Caco-2 (cell line): ENCODE data around the gene RTL1. TPM values are rescaled to one million over a fixed set of nuclear protein-coding genes. Genes with fewer than 3 reads are reported as not detected.

Source experiments
- BruUV-seq: library from RNA; stranded (reverse); fragments of 400-500 nt; replicated peaks from 2 replicates; lab custom pipeline; 2021; lab: Mats Ljungman, UMichigan
- CTCF ChIA-PET: fragments of 300-600 bp; sonication (Branson Sonifier 250); formaldehyde crosslinking; loops from one replicate; lab custom pipeline; 2022; ENCODE audit warnings: antibody characterized with exemption; lab: Charles Lee
- POLR2A ChIA-PET: fragments of 300-600 bp; sonication (Branson Sonifier 250); formaldehyde crosslinking; loops from one replicate; lab custom pipeline; 2022; ENCODE audit warnings: antibody characterized with exemption; lab: Charles Lee
- DNase-seq, 2 experiments: peaks; one replicate each; pipeline versions ENCODE4 v3.0.0 to v3.0.0-alpha.2; 2020 to 2022
- H3K27me3 ChIP-seq: replicated peaks from 2 replicates; pipeline ENCODE4 v1.6.0; 2011; ENCODE audit warnings: low read length; ENCODE audit not compliant: control insufficient read depth, insufficient read depth
- H3K36me3 ChIP-seq: 2 replicates; pipeline ENCODE4 v1.5.1; 2011; ENCODE audit warnings: low read length; ENCODE audit not compliant: control insufficient read depth, insufficient read depth
- H3K4me1 ChIP-seq: fragments of 250-450 bp; sonication (Bioruptor Pico); 2 replicates; pipeline ENCODE4 v1.5.1; 2020; ENCODE audit warnings: mild to moderate bottlenecking
- H3K4me3 ChIP-seq: 2 replicates; pipeline ENCODE4 v1.5.1; 2011; ENCODE audit warnings: low read depth, mild to moderate bottlenecking, control low read depth, low read length
- H3K9me3 ChIP-seq: fragments of 250-450 bp; sonication (Bioruptor Pico); 2 replicates; pipeline ENCODE4 v1.5.1; 2020; ENCODE audit warnings: mild to moderate bottlenecking, moderate library complexity
- H3K27ac Mint-ChIP-seq: one replicate; pipeline ENCODE4 v1.8.0; 2022; ENCODE audit warnings: mixed read lengths; ENCODE audit not compliant: unreplicated experiment
- H3K27me3 Mint-ChIP-seq: one replicate; pipeline ENCODE4 v1.8.0; 2022; ENCODE audit warnings: mixed read lengths; ENCODE audit not compliant: insufficient read depth, unreplicated experiment
- H3K36me3 Mint-ChIP-seq: one replicate; pipeline ENCODE4 v1.8.0; 2022; ENCODE audit warnings: mild to moderate bottlenecking, mixed read lengths; ENCODE audit not compliant: insufficient read depth, unreplicated experiment
- H3K4me1 Mint-ChIP-seq: one replicate; pipeline ENCODE4 v1.8.0; 2022; ENCODE audit warnings: low read depth, mixed read lengths; ENCODE audit not compliant: unreplicated experiment
- H3K4me3 Mint-ChIP-seq: one replicate; pipeline ENCODE4 v1.8.0; 2022; ENCODE audit warnings: mild to moderate bottlenecking, moderate library complexity, mixed read lengths; ENCODE audit not compliant: unreplicated experiment
- H3K9me3 Mint-ChIP-seq: one replicate; pipeline ENCODE4 v1.8.0; 2022; ENCODE audit warnings: mixed read lengths; ENCODE audit not compliant: unreplicated experiment
- intact Hi-C: fragments of 100-400 bp; cut with micrococcal nuclease; formaldehyde crosslinking; loops from one replicate; pipeline ENCODE4 v1.10.0; 2022; ENCODE audit not compliant: unreplicated experiment
- total RNA-seq: library from RNA; stranded (reverse); gene quantifications from 2 replicates; pipeline ENCODE4 v1.2.3, GENCODE V29; 2022
- TF ChIP-seq, protein P1 (sequence below), 2 experiments: fragments of 200-600 bp in 1 of 2; IDR thresholded peaks; 1 replicate in 1 of 2; 2 replicates in 1 of 2; pipeline versions ENCODE4 v1.5.1 to v1.8.0; 2011 to 2022; ENCODE audit warnings: antibody characterized with exemption in 1 of 2, control low read depth in 1 of 2, inconsistent platforms in 1 of 2, low read depth in 1 of 2, low read length in 1 of 2, mild to moderate bottlenecking in 1 of 2, moderate library complexity in 1 of 2; ENCODE audit not compliant: insufficient read depth in 1 of 2, severe bottlenecking in 1 of 2, unreplicated experiment in 1 of 2

The RTL1 gene
- total RNA-seq, 1 experiment from 2014 or later = not detected

GRCh38 chr14:100875126-100875525, 28.4 kb downstream of the RTL1 start:
- peaks cover 7% of the 10 kb centered on the region for H3K4me1 Mint-ChIP-seq
- BruUV-seq = no TSS peak
- intact Hi-C loops = no loop called here
- peaks cover 4% of the 10 kb centered on the region for H3K27me3 Mint-ChIP-seq
- CTCF ChIA-PET = no interaction called here
- no peak overlapping the region for H3K4me3 Mint-ChIP-seq
- no peak for DNase-seq
- H3K9me3 Mint-ChIP-seq = peaks cover 27% of the 10 kb centered on the region
- H3K27ac Mint-ChIP-seq = no peak overlapping the region
- Histone ChIP-seq H3K9me3 (no peaks in the 10 kb centered on the region), H3K27me3 (no peaks in the 10 kb centered on the region), H3K36me3 (no peaks in the 10 kb centered on the region), H3K4me3 (no peak overlapping the region), H3K4me1 (no peaks in the 10 kb centered on the region)
- H3K36me3 Mint-ChIP-seq = peaks cover 4% of the 10 kb centered on the region
- TF ChIP-seq, protein P1, sequence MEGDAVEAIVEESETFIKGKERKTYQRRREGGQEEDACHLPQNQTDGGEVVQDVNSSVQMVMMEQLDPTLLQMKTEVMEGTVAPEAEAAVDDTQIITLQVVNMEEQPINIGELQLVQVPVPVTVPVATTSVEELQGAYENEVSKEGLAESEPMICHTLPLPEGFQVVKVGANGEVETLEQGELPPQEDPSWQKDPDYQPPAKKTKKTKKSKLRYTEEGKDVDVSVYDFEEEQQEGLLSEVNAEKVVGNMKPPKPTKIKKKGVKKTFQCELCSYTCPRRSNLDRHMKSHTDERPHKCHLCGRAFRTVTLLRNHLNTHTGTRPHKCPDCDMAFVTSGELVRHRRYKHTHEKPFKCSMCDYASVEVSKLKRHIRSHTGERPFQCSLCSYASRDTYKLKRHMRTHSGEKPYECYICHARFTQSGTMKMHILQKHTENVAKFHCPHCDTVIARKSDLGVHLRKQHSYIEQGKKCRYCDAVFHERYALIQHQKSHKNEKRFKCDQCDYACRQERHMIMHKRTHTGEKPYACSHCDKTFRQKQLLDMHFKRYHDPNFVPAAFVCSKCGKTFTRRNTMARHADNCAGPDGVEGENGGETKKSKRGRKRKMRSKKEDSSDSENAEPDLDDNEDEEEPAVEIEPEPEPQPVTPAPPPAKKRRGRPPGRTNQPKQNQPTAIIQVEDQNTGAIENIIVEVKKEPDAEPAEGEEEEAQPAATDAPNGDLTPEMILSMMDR (IDR thresholded peaks at IDR 0.05; ENCODE audit: insufficient read depth in 1 of 2, low read depth in 1 of 2, low read length in 1 of 2, severe bottlenecking in 1 of 2, unreplicated experiment in 1 of 2) = no peak
- POLR2A ChIA-PET = no interaction called here

GRCh38 chr14:100874411-100875091, 29.0 kb downstream of the RTL1 start:
- TF ChIP-seq, protein P1 (IDR thresholded peaks at IDR 0.05; ENCODE audit: insufficient read depth in 1 of 2, low read depth in 1 of 2, low read length in 1 of 2, severe bottlenecking in 1 of 2, unreplicated experiment in 1 of 2) = no peak
- Histone ChIP-seq H3K4me1 (no peaks in the 10 kb centered on the region), H3K27me3 (no peaks in the 10 kb centered on the region), H3K9me3 (no peaks in the 10 kb centered on the region), H3K36me3 (no peaks in the 10 kb centered on the region), H3K4me3 (no peak overlapping the region)
- Mint-ChIP-seq H3K4me1 (peaks cover 7% of the 10 kb centered on the region), H3K27me3 (peaks cover 4% of the 10 kb centered on the region), H3K36me3 (peaks cover 4% of the 10 kb centered on the region), H3K4me3 (no peak overlapping the region), H3K27ac (no peak overlapping the region), H3K9me3 (peaks cover 27% of the 10 kb centered on the region)
- BruUV-seq = no TSS peak
- POLR2A ChIA-PET = no interaction called here
- CTCF ChIA-PET = no interaction called here
- DNase-seq = no peak
- intact Hi-C loops = no loop called here

DNA sequence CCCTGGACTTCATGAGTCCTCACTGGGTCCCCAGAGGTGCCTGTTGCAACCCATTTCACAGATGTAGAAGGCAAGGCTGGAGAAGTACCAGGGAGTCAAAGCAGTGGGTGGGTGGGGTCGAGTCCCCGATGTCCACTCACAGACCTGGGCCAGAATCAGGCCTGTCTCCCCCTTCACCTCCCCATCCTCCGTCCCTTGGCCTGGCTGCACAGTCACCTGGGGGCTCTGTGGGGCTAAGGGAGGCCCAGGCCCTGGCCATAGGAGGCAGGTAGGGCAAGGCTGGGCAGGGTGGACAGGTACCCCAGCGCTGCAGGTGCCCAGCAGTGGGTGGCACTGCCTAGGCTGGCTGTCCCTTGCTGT, 29.5 kb downstream of the RTL1 start:
- Mint-ChIP-seq H3K4me1 (peaks cover 7% of the 10 kb centered on the region), H3K27me3 (peaks cover 4% of the 10 kb centered on the region), H3K4me3 (no peak overlapping the region), H3K36me3 (peaks cover 4% of the 10 kb centered on the region), H3K9me3 (peaks cover 27% of the 10 kb centered on the region), H3K27ac (no peak overlapping the region)
- intact Hi-C loops = no loop called here
- Histone ChIP-seq H3K4me3 (no peak overlapping the region), H3K9me3 (no peaks in the 10 kb centered on the region), H3K4me1 (no peaks in the 10 kb centered on the region), H3K36me3 (no peaks in the 10 kb centered on the region), H3K27me3 (no peaks in the 10 kb centered on the region)
- CTCF ChIA-PET = no interaction called here
- POLR2A ChIA-PET = no interaction called here
- BruUV-seq = no TSS peak
- no peak for DNase-seq
- TF ChIP-seq, protein P1 (IDR thresholded peaks at IDR 0.05; ENCODE audit: insufficient read depth in 1 of 2, low read depth in 1 of 2, low read length in 1 of 2, severe bottlenecking in 1 of 2, unreplicated experiment in 1 of 2) = no peak
